ENCODE data around the gene CEP41. TPM values are rescaled to one million over a fixed set of nuclear protein-coding genes. Genes with fewer than 3 reads are reported as not detected.

Gene CEP41
- polyA plus RNA-seq, 1 donor from 2014 or later = 47.0 TPM

- TF ChIP-seq, protein P1, sequence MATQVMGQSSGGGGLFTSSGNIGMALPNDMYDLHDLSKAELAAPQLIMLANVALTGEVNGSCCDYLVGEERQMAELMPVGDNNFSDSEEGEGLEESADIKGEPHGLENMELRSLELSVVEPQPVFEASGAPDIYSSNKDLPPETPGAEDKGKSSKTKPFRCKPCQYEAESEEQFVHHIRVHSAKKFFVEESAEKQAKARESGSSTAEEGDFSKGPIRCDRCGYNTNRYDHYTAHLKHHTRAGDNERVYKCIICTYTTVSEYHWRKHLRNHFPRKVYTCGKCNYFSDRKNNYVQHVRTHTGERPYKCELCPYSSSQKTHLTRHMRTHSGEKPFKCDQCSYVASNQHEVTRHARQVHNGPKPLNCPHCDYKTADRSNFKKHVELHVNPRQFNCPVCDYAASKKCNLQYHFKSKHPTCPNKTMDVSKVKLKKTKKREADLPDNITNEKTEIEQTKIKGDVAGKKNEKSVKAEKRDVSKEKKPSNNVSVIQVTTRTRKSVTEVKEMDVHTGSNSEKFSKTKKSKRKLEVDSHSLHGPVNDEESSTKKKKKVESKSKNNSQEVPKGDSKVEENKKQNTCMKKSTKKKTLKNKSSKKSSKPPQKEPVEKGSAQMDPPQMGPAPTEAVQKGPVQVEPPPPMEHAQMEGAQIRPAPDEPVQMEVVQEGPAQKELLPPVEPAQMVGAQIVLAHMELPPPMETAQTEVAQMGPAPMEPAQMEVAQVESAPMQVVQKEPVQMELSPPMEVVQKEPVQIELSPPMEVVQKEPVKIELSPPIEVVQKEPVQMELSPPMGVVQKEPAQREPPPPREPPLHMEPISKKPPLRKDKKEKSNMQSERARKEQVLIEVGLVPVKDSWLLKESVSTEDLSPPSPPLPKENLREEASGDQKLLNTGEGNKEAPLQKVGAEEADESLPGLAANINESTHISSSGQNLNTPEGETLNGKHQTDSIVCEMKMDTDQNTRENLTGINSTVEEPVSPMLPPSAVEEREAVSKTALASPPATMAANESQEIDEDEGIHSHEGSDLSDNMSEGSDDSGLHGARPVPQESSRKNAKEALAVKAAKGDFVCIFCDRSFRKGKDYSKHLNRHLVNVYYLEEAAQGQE (IDR thresholded peaks at IDR 0.05; ENCODE audit: borderline replicate concordance) = no peak
- TF ChIP-seq SMC3 (conservative IDR thresholded peaks at IDR 0.05; ENCODE audit: poor library complexity) (no peak), POLR2AphosphoS5 (IDR thresholded peaks at IDR 0.05) (no peak)
- TF ChIP-seq, protein P2, sequence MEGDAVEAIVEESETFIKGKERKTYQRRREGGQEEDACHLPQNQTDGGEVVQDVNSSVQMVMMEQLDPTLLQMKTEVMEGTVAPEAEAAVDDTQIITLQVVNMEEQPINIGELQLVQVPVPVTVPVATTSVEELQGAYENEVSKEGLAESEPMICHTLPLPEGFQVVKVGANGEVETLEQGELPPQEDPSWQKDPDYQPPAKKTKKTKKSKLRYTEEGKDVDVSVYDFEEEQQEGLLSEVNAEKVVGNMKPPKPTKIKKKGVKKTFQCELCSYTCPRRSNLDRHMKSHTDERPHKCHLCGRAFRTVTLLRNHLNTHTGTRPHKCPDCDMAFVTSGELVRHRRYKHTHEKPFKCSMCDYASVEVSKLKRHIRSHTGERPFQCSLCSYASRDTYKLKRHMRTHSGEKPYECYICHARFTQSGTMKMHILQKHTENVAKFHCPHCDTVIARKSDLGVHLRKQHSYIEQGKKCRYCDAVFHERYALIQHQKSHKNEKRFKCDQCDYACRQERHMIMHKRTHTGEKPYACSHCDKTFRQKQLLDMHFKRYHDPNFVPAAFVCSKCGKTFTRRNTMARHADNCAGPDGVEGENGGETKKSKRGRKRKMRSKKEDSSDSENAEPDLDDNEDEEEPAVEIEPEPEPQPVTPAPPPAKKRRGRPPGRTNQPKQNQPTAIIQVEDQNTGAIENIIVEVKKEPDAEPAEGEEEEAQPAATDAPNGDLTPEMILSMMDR (IDR thresholded peaks at IDR 0.05; ENCODE audit: poor library complexity, severe bottlenecking) = no peak
- Histone ChIP-seq H4K20me1 (ENCODE audit: insufficient read depth) (no peaks in the 10 kb centered on the region), H3F3A (ENCODE audit: insufficient read depth, low read length, poor library complexity, severe bottlenecking) (peaks cover 6% of the 10 kb centered on the region), H3K27ac (ENCODE audit: low read length) (no peak overlapping the region), H3K36me3 (ENCODE audit: insufficient read depth, low read length) (no peaks in the 10 kb centered on the region), H2AFZ (ENCODE audit: low read depth, low read length) (no peak overlapping the region), H3K9ac (ENCODE audit: low read length) (no peak overlapping the region), H3K79me2 (replicated peaks; ENCODE audit: insufficient read depth, low read length) (no peaks in the 10 kb centered on the region), H3K4me2 (ENCODE audit: low read length) (no peak overlapping the region), H3K27me3 (ENCODE audit: insufficient read depth, low read depth, low read length) (no peaks in the 10 kb centered on the region), H3K9me2 (ENCODE audit: insufficient read depth, low read length) (no peaks in the 10 kb centered on the region), H3K9me3 (ENCODE audit: low read length) (peaks cover 6% of the 10 kb centered on the region), H3K4me3 (ENCODE audit: low read length) (no peak overlapping the region)
These were observed 5.4 kb upstream of the CEP41 start for GRCh38 chr7:130446259-130446658.

- H3K4me2 ChIP-seq (ENCODE audit: low read length) = no peak overlapping the region
These were observed 4.1 kb upstream of the CEP41 start for GRCh38 chr7:130444751-130445407.

More at GRCh38 chr7:130444751-130445407, 4.1 kb upstream of the CEP41 start:
- peaks cover 6% of the 10 kb centered on the region for H3F3A ChIP-seq (ENCODE audit: insufficient read depth, low read length, poor library complexity, severe bottlenecking)
- no peak overlapping the region for H3K9ac ChIP-seq (ENCODE audit: low read length)
- no peak overlapping the region for H3K4me3 ChIP-seq (ENCODE audit: low read length)
- no peaks in the 10 kb centered on the region for H3K9me2 ChIP-seq (ENCODE audit: insufficient read depth, low read length)
- TF ChIP-seq EP300 (conservative IDR thresholded peaks at IDR 0.05; ENCODE audit: poor library complexity, severe bottlenecking) (no peak), RAD21 (conservative IDR thresholded peaks at IDR 0.05) (no peak), TAF1 (IDR thresholded peaks at IDR 0.05; ENCODE audit: low read depth) (no peak), SMC3 (conservative IDR thresholded peaks at IDR 0.05; ENCODE audit: poor library complexity) (no peak), MXI1 (conservative IDR thresholded peaks at IDR 0.05; ENCODE audit: poor library complexity, severe bottlenecking) (no peak), POLR2AphosphoS5 (IDR thresholded peaks at IDR 0.05) (no peak)
- TF ChIP-seq, protein P1 (IDR thresholded peaks at IDR 0.05; ENCODE audit: borderline replicate concordance) = no peak
- H3K27ac ChIP-seq (ENCODE audit: low read length) = no peak overlapping the region
- peaks cover 6% of the 10 kb centered on the region for H3K9me3 ChIP-seq (ENCODE audit: low read length)
- no peaks in the 10 kb centered on the region for H3K27me3 ChIP-seq (ENCODE audit: insufficient read depth, low read depth, low read length)
- no peaks in the 10 kb centered on the region for H3K36me3 ChIP-seq (ENCODE audit: insufficient read depth, low read length)
- no peaks in the 10 kb centered on the region for H4K20me1 ChIP-seq (ENCODE audit: insufficient read depth)
- H2AFZ ChIP-seq (ENCODE audit: low read depth, low read length) = no peak overlapping the region
- peaks cover under 1% of the 10 kb centered on the region for H3K79me2 ChIP-seq (replicated peaks; ENCODE audit: insufficient read depth, low read length)

All from neural cell (in vitro differentiated cells).